HEK293T (cell line): ENCODE data around the gene GRIK4.

ENCODE experiments used
- CTCF ChIA-PET: fragments of 350-600 bp; formaldehyde crosslinking; extraction: SDS; loops from one replicate; lab custom pipeline; 2021; ENCODE audit warnings: antibody characterized with exemption, inconsistent platforms; lab: Yijun Ruan, JAX
- POLR2A ChIA-PET: fragments of 350-600 bp; formaldehyde crosslinking; extraction: SDS; loops from one replicate; lab custom pipeline; 2020; ENCODE audit warnings: antibody characterized with exemption, inconsistent platforms; lab: Yijun Ruan, JAX
- DNase-seq: peaks from one replicate; pipeline ENCODE4 v3.0.0; 2012; ENCODE audit warnings: mixed read lengths; ENCODE audit errors: extremely low spot score
- ARNT ChIP-seq: fragments of 450-650 bp; IDR thresholded peaks from 2 replicates; pipeline ENCODE4 v1.6.1; 2017; ENCODE audit warnings: mild to moderate bottlenecking
- BHLHE40 ChIP-seq: fragments of 450-650 bp; IDR thresholded peaks from 2 replicates; pipeline ENCODE4 v1.6.1; 2016; ENCODE audit warnings: mild to moderate bottlenecking, moderate library complexity, borderline replicate concordance
- CTBP1 ChIP-seq: fragments of 450-650 bp; IDR thresholded peaks from 2 replicates; pipeline ENCODE4 v1.6.1; 2016; ENCODE audit warnings: borderline replicate concordance
- ELF4 ChIP-seq: fragments of 450-650 bp; IDR thresholded peaks from 2 replicates; pipeline ENCODE4 v1.6.1; 2017; ENCODE audit warnings: antibody characterized with exemption
- FOXA1 ChIP-seq: fragments of 450-650 bp; IDR thresholded peaks from 2 replicates; pipeline ENCODE4 v1.6.1; 2016; ENCODE audit warnings: mild to moderate bottlenecking
- FOXK2 ChIP-seq: fragments of 450-650 bp; IDR thresholded peaks from 2 replicates; pipeline ENCODE4 v1.6.1; 2016; ENCODE audit warnings: mild to moderate bottlenecking
- FOXM1 ChIP-seq: fragments of 450-650 bp; IDR thresholded peaks from 2 replicates; pipeline ENCODE4 v1.6.1; 2017; ENCODE audit warnings: mild to moderate bottlenecking, borderline replicate concordance
- HDGF ChIP-seq: fragments of 450-650 bp; IDR thresholded peaks from 2 replicates; pipeline ENCODE4 v1.6.1; 2017; ENCODE audit warnings: antibody characterized with exemption, borderline replicate concordance
- L3MBTL2 ChIP-seq: fragments of 450-650 bp; conservative IDR thresholded peaks from 2 replicates; pipeline ENCODE4 v1.6.1; 2016; ENCODE audit warnings: mild to moderate bottlenecking
- LEF1 ChIP-seq: fragments of 450-650 bp; IDR thresholded peaks from 2 replicates; pipeline ENCODE4 v1.6.1; 2017; ENCODE audit warnings: mild to moderate bottlenecking, borderline replicate concordance
- NFRKB ChIP-seq: fragments of 450-650 bp; IDR thresholded peaks from 2 replicates; pipeline ENCODE4 v1.6.1; 2016; ENCODE audit warnings: mild to moderate bottlenecking, moderate library complexity
- SP1 ChIP-seq: fragments of 450-650 bp; IDR thresholded peaks from 2 replicates; pipeline ENCODE4 v1.6.1; 2017
- SUZ12 ChIP-seq: fragments of 450-650 bp; IDR thresholded peaks from 2 replicates; pipeline ENCODE4 v1.6.1; 2016; ENCODE audit warnings: mild to moderate bottlenecking
- TARDBP ChIP-seq: fragments of 450-650 bp; IDR thresholded peaks from 2 replicates; pipeline ENCODE4 v1.6.1; 2016
- ZNF384 ChIP-seq: fragments of 450-650 bp; IDR thresholded peaks from 2 replicates; pipeline ENCODE4 v1.6.1; 2016
- TF ChIP-seq, protein P1 (sequence below): fragments of 450-650 bp; IDR thresholded peaks from 2 replicates; pipeline ENCODE4 v1.6.1; 2016

GRIK4 gene

GRCh38 chr11:120857508-120857907 lies 346.0 kb downstream of the GRIK4 start:
- no peak for DNase-seq
- POLR2A ChIA-PET, result no interaction called here
- TF ChIP-seq ARNT (no peak), BHLHE40 (no peak), ELF4 (no peak), SUZ12 (no peak), ZNF384 (no peak), L3MBTL2 (no peak), HDGF (no peak)
- CTCF ChIA-PET, result no interaction called here

DNA sequence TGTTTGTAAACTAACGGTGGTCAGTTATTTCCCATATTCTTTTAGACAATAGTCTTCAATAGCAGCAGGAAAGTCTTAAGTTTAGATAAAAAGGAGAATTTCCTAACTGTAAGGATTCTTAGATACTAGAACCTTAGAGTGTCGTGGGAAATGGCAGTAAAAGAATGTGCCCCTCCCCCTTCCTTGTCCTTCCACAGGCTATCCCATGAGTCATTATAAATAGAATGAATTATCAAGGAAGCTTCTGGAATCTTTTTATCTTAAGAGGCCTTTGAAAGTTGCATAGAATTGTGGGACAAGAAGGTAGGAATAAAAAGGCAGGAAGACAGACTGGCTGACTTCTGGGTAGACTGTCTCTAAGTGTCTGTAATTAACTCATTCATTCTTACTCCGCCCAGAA lies 347.2 kb downstream of the GRIK4 start:
- ChIA-PET CTCF (no interaction called here), POLR2A (no interaction called here)
- no peak for DNase-seq
- TF ChIP-seq SUZ12, result no peak
- no peak for TF ChIP-seq ELF4
- TF ChIP-seq HDGF, result no peak
- no peak for TF ChIP-seq SP1
- TF ChIP-seq BHLHE40, result no peak
- TF ChIP-seq LEF1, result no peak
- no peak for TF ChIP-seq NFRKB
- TF ChIP-seq FOXK2, result no peak
- TF ChIP-seq L3MBTL2, result no peak
- TF ChIP-seq FOXA1, result no peak
- TF ChIP-seq, protein P1, sequence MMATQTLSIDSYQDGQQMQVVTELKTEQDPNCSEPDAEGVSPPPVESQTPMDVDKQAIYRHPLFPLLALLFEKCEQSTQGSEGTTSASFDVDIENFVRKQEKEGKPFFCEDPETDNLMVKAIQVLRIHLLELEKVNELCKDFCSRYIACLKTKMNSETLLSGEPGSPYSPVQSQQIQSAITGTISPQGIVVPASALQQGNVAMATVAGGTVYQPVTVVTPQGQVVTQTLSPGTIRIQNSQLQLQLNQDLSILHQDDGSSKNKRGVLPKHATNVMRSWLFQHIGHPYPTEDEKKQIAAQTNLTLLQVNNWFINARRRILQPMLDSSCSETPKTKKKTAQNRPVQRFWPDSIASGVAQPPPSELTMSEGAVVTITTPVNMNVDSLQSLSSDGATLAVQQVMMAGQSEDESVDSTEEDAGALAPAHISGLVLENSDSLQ, result no peak
- TF ChIP-seq CTBP1, result no peak

- ChIA-PET CTCF (no interaction called here), POLR2A (no interaction called here)
- no peak for DNase-seq
- TF ChIP-seq TARDBP, result no peak
- no peak for TF ChIP-seq FOXM1
- TF ChIP-seq L3MBTL2, result no peak
- TF ChIP-seq, protein P1, result no peak
- no peak for TF ChIP-seq LEF1
- no peak for TF ChIP-seq ZNF384
- no peak for TF ChIP-seq HDGF
- TF ChIP-seq FOXA1, result no peak
- no peak for TF ChIP-seq BHLHE40
- TF ChIP-seq ELF4, result no peak
- no peak for TF ChIP-seq CTBP1
- no peak for TF ChIP-seq ARNT
- no peak for TF ChIP-seq SUZ12
- no peak for TF ChIP-seq NFRKB
- TF ChIP-seq FOXK2, result no peak
- TF ChIP-seq SP1, result no peak
These were observed 348.2 kb downstream of the GRIK4 start for GRCh38 chr11:120859552-120860295.

DNA sequence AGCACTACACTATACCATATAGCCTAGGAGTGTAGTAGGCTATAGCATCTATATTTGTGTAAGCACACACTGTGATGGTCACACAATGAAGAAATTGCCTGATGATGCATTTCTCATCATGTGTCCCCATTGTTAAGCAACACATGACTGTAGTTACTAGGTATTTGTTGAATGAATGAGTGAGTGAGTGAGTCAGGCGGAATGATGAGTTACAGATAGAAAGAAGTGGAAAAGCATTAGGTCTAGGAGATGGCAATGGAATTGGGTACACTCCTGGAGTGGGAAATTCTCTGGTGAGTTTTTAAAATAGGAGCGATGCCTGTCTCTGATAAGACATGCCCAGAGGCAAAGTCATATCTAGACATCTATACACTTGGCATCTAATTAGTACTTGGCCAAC lies 351.8 kb downstream of the GRIK4 start:
- POLR2A ChIA-PET, result no interaction called here
- CTCF ChIA-PET, result no interaction called here
- TF ChIP-seq ARNT, result no peak
- TF ChIP-seq HDGF, result no peak
- no peak for TF ChIP-seq CTBP1
- TF ChIP-seq SP1, result no peak
- TF ChIP-seq L3MBTL2, result no peak
- TF ChIP-seq LEF1, result no peak
- TF ChIP-seq TARDBP, result no peak
- no peak for TF ChIP-seq NFRKB
- TF ChIP-seq ZNF384, result no peak
- no peak for TF ChIP-seq BHLHE40
- DNase-seq, result no peak

DNA sequence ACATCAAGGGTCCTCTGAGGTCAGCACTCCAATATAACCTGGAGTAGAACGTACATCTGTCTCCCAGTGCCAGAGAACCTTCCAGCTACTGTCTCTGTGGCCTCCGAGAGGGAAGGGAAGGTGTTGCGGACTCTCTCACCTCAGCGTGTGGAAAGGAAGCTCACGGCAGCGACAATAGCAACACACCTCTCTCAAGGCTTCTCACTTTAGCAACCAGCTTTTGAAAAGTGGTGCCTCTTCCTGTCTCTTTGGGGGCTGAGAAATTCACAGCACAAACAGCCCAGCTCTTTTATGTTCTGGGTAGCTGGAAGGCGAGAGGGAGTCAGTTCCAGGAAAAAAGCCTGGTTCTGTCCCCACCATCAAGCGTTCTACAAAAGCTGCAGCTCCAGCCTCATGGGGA lies 355.5 kb downstream of the GRIK4 start:
- CTCF ChIA-PET, result no interaction called here
- TF ChIP-seq, protein P1, result no peak
- TF ChIP-seq ELF4 (no peak), ZNF384 (no peak), TARDBP (no peak), FOXM1 (no peak), CTBP1 (no peak)
- POLR2A ChIA-PET, result no interaction called here
- no peak for DNase-seq

GRCh38 chr11:120867531-120867930 lies 356.0 kb downstream of the GRIK4 start:
- TF ChIP-seq FOXM1, result no peak
- TF ChIP-seq, protein P1, result no peak
- TF ChIP-seq HDGF, result no peak
- ChIA-PET POLR2A (no interaction called here), CTCF (interaction anchor here (0.7 kb wide), 1 partner anchor 36 kb away, joined by 3 read pairs; no protein-coding TSS in a partner anchor)
- no peak for DNase-seq

DNA sequence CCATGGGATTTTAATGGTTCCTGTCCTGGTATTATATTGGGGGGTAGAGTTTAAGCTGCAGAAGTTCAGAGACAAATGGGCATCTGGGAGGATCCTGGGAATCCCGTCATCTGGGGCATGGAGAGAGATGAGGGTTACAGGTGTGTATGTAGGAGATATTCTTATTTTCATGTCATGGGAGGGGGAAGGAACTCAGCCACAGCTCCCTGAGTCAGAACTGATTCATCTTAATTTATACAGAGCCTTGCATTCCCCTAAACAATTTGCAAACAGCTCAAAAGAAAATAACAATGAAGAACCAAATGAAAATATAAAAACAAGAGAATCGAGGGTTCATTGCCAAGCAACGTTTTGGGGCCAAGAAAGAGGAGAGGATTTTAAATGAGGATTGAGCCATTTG lies 356.4 kb downstream of the GRIK4 start:
- DNase-seq, result no peak
- POLR2A ChIA-PET, result no interaction called here
- CTCF ChIA-PET, result interaction anchor here (0.7 kb wide), 1 partner anchor 35 kb away, joined by 3 read pairs; no protein-coding TSS in a partner anchor
- TF ChIP-seq HDGF, result no peak
- TF ChIP-seq LEF1, result no peak
- TF ChIP-seq L3MBTL2, result no peak
- no peak for TF ChIP-seq BHLHE40
- TF ChIP-seq, protein P1, result no peak
- no peak for TF ChIP-seq TARDBP
- no peak for TF ChIP-seq NFRKB
- no peak for TF ChIP-seq ZNF384
- no peak for TF ChIP-seq ARNT
- no peak for TF ChIP-seq SUZ12
- no peak for TF ChIP-seq CTBP1
- no peak for TF ChIP-seq FOXA1
- no peak for TF ChIP-seq SP1
- no peak for TF ChIP-seq FOXK2
- TF ChIP-seq ELF4, result no peak
- TF ChIP-seq FOXM1, result no peak
